Activated CD8-positive, alpha-beta T cell treated with anti-CD3 and anti-CD28 coated beads, Interleukin-2, amount 10 ng/mL, durations not matched to agents 7 days and 5 days (primary cell): ENCODE results near the gene NCOA7. TPM values are rescaled to one million over a fixed set of nuclear protein-coding genes. Genes with fewer than 3 reads are reported as not detected.

Source experiments
- ATAC-seq: fragments of 150-1000 bp; cut with Tn5 transposase; one replicate; pipeline ENCODE4 v1.10.0; 2021; ENCODE audit warnings: moderate library complexity
- CTCF ChIA-PET: fragments of 350-600 bp; sonication (Branson Sonifier 250); formaldehyde crosslinking; loops from one replicate; lab custom pipeline; 2021; ENCODE audit warnings: antibody characterized with exemption; lab: Charles Lee
- POLR2A ChIA-PET: fragments of 350-600 bp; sonication (Branson Sonifier 250); formaldehyde crosslinking; loops from one replicate; lab custom pipeline; 2021; ENCODE audit warnings: antibody characterized with exemption; lab: Charles Lee
- DNase-seq: peaks from one replicate; pipeline ENCODE4 v3.0.0-alpha.2; 2020
- H3K27ac Mint-ChIP-seq: one replicate; pipeline ENCODE4 v1.8.0; 2021; ENCODE audit warnings: mild to moderate bottlenecking, mixed read lengths
- H3K27me3 Mint-ChIP-seq: one replicate; pipeline ENCODE4 v1.8.0; 2021; ENCODE audit warnings: low read depth, mixed read lengths
- H3K36me3 Mint-ChIP-seq: one replicate; pipeline ENCODE4 v1.8.0; 2021; ENCODE audit warnings: low read depth, mixed read lengths
- H3K4me1 Mint-ChIP-seq: one replicate; pipeline ENCODE4 v1.8.0; 2021; ENCODE audit warnings: low read depth, mixed read lengths
- H3K4me3 Mint-ChIP-seq: one replicate; pipeline ENCODE4 v1.8.0; 2021; ENCODE audit warnings: mild to moderate bottlenecking, mixed read lengths
- H3K9me3 Mint-ChIP-seq: one replicate; pipeline ENCODE4 v1.8.0; 2022; ENCODE audit warnings: mixed read lengths; ENCODE audit not compliant: insufficient read depth
- total RNA-seq, 2 experiments: library from RNA; stranded (reverse); gene quantifications; one replicate each; pipeline ENCODE4 v1.2.3, GENCODE V29; 2021

Gene NCOA7
- total RNA-seq, 2 experiments from 2014 or later, result 27.8 to 31.7 TPM

DNA sequence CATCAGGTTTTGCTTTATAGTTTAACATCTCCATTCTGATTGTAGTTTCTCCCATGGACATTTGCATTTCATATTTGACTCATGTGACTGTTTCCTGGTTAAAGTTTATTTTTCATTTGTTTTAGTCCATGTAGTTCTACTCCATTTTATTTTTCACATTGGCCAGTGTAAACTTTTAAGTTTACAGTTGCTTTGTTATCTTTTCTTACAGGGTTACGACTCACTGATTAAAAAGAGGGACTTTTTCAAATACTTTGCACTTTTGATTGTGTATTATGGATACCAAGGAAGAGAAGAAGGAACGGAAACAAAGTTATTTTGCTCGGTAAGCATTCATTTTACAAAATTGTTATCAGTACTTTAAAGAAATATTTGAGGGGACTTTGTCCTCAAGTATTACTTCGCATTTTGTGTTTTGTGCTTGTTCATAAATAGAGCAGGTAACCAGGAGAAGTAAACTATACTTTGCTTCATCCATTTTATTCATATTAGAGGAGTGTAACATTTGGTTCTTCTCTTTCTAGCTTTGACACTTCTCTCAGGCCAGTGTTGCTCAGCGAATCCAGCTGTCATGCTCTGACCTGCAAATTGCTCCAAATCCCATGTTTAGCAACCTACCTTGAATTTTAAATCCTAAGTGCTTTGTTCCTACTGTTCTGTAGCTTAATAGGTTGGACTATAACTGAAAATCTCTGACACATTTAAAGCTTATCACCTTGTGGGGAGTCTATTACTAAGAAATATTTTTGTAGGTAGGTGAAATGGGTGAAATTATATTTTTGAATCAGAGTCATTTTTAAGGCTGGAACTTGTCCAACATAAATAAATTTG is 24.5 kb downstream of the NCOA7 start:
- Mint-ChIP-seq H3K36me3 (peaks cover 41% of the 10 kb centered on the region), H3K27ac (no peak overlapping the region), H3K4me1 (peaks cover 21% of the 10 kb centered on the region), H3K27me3 (no peaks in the 10 kb centered on the region), H3K4me3 (no peak overlapping the region), H3K9me3 (no peaks in the 10 kb centered on the region)
- ChIA-PET CTCF (interaction anchor here (1.0 kb wide), 1 partner anchor 141 kb away, joined by 4 read pairs; the partner anchor contains the start of gene HINT3), POLR2A (no interaction called here)
- DNase-seq, result no peak
- no peak for ATAC-seq

DNA sequence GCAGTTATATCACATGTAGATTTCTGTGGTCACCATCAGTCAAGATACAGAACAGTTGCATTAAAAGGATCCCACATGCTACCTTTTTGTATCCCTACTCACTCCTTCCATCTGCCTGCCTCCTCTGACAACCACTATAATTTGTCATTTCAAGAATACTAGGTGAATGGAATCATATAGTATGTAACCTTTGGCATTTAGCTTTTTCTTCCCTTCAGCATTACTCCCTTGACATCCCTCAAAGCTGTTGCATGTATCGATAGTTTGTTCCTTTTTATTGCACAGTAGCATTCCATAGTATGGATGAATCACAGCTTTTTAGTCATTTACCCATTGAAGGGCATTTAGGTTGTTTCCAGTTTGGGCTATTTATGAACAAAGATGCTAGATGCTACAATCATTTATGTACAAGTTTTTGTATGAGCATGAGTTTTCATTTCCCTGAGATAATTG is 26.1 kb downstream of the NCOA7 start:
- Mint-ChIP-seq H3K36me3 (peaks cover 41% of the 10 kb centered on the region), H3K27ac (no peak overlapping the region), H3K27me3 (no peaks in the 10 kb centered on the region), H3K4me3 (no peak overlapping the region), H3K4me1 (peaks cover 20% of the 10 kb centered on the region), H3K9me3 (no peaks in the 10 kb centered on the region)
- ChIA-PET POLR2A (no interaction called here), CTCF (interaction anchor here (1.7 kb wide), 1 partner anchor 26 kb away, joined by 5 read pairs; the partner anchor contains the start of gene NCOA7)
- DNase-seq, result no peak
- ATAC-seq, result no peak

DNA sequence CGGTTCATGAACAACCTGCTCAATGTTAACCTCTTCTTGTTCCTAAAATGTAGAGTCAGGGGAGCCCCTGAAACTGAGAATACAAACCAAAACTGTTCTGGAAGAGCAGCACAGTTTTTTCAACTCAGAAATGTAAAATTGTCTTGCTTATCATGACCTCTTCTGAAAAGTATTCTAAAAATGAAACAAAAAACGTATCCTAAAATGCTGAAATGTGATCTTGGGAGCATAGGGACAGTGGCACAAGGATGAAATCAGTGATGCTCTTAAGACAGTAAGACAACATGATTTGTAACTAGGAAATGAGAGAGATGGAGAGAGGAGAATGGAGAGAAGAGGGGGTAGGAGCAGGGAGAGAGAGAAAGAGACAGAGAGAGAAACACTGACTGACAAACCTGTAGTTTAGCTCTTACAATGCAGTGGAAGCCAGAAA is 27.5 kb downstream of the NCOA7 start:
- Mint-ChIP-seq H3K27ac (no peak overlapping the region), H3K27me3 (no peaks in the 10 kb centered on the region), H3K4me1 (peaks cover 19% of the 10 kb centered on the region), H3K4me3 (no peak overlapping the region), H3K9me3 (no peaks in the 10 kb centered on the region), H3K36me3 (peaks cover 42% of the 10 kb centered on the region)
- DNase-seq (no peak), ATAC-seq (no peak)
- ChIA-PET CTCF (interaction anchor here (1.7 kb wide), 1 partner anchor 28 kb away, joined by 5 read pairs; the partner anchor contains the start of gene NCOA7), POLR2A (interaction anchor here (0.7 kb wide), 1 partner anchor 25 kb away, joined by 3 read pairs; no protein-coding TSS in a partner anchor)

DNA sequence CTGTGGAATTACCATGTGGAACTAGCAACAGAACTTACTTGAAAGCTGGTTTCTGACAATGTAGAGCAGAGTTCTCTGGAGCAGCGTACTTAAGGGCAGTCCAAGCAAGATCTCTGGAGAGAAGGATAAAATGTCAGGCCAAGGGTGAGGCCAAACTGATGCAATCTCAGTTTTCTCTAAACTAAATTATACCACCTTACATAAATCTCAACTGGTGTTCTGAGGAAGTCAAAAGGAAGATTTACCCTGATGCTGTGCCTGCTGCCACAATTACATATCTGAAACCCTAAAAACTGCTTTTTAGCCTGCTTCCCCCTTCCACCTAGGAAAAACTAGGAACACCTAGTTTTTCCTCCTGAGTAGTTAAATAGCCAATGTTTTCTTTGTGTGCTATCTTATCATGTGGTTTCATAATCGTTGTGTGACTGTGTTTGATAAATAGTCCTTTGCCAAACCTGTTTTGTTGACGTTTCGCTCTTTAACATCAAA is 28.1 kb downstream of the NCOA7 start:
- POLR2A ChIA-PET, result no interaction called here
- no peak overlapping the region for H3K27ac Mint-ChIP-seq
- H3K27me3 Mint-ChIP-seq, result no peaks in the 10 kb centered on the region
- no peak for ATAC-seq
- no peak overlapping the region for H3K4me3 Mint-ChIP-seq
- H3K36me3 Mint-ChIP-seq, result peaks cover 42% of the 10 kb centered on the region
- DNase-seq, result no peak
- no peaks in the 10 kb centered on the region for H3K9me3 Mint-ChIP-seq
- CTCF ChIA-PET, result interaction anchor here (1.7 kb wide), 1 partner anchor 28 kb away, joined by 5 read pairs; the partner anchor contains the start of gene NCOA7
- peaks cover 19% of the 10 kb centered on the region for H3K4me1 Mint-ChIP-seq

DNA sequence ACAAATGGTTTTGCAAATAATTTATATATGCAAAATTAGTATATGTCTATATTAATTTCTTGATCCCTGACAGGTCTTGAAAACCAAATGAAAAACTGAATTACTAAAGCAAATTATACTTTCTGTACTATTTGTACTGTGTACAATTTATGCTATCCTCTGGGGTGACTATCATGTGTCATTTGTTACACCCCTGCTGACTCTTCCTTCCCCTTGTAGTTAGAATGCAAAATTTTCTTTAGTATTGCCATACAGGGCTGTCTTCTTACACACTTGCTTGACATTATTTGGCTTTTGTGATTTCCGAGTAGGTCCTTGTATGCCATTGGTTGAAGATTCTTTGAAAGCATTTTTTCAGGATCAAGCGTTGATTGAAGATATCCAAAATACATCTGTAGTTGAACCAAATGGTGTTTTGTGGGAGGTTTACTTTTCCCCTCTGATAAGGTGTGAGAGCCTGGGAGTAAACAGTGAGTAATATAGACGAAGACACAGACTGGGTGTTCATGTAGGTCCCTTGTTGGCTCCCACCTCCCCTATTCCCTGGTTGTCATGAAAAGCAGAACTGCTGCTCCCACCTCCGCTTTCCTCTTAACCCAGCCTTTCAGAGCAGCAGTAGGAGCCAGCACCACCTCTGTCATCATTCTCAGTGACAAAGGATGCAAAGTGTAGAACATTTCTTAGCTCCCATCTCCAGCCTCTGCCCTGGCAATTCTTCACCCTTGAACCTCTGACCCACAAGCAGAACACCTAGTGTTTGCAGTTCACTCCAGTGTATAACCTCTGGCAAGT is 29.0 kb downstream of the NCOA7 start:
- CTCF ChIA-PET, result interaction anchor here (1.0 to 1.1 kb wide), 2 partner anchors 14 to 69 kb away, joined by 3 to 4 read pairs; no protein-coding TSS in a partner anchor
- Mint-ChIP-seq H3K9me3 (no peaks in the 10 kb centered on the region), H3K4me1 (peaks cover 15% of the 10 kb centered on the region), H3K27ac (no peak overlapping the region), H3K27me3 (no peaks in the 10 kb centered on the region), H3K36me3 (peaks cover 40% of the 10 kb centered on the region), H3K4me3 (no peak overlapping the region)
- ATAC-seq, result no peak
- DNase-seq, result no peak
- POLR2A ChIA-PET, result no interaction called here

DNA sequence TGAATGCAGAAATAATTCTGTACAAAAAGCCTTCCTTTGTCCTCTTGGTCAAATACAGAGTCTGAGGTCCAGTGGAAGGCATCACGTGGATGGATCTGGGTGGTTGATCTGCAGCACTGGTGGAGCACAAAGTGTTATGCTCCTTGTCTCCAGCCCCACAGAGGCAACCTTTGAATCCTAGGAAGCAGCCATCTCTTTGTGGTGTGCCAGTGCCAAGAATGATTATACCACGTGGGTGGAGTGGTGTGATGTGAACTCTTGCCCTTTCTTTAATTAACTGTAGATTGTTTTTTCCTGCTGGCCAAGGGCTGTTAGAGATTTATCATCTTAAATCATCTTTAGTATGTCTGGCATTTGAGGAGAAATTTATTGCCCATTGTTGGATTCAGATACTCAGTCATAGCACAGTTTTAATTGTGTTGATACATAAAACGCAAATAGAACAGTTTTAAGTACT is 31.1 kb downstream of the NCOA7 start:
- CTCF ChIA-PET, result no interaction called here

DNA sequence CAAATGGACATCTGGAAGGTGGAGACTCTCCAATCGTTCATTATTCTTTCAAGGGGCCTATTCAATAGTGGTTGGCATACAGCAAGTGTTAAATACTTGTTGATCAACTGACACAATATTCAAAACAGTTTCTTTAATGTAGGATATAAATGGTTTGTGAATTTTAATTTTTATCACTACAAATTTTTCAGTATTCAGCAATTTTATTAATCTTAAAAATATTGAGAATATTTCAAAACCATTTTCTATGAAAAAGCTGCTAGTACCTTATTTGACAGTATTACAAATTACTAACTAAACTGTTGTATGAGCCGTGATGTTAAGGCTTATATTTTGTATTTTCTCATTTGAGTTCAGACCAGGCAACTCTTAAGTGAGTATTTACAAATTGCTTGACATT is 32.4 kb downstream of the NCOA7 start:
- no peaks in the 10 kb centered on the region for H3K9me3 Mint-ChIP-seq
- H3K36me3 Mint-ChIP-seq, result peaks cover 31% of the 10 kb centered on the region
- no peak overlapping the region for H3K4me3 Mint-ChIP-seq
- no peaks in the 10 kb centered on the region for H3K27me3 Mint-ChIP-seq
- CTCF ChIA-PET, result no interaction called here
- ATAC-seq, result no peak
- H3K4me1 Mint-ChIP-seq, result peaks cover 12% of the 10 kb centered on the region
- POLR2A ChIA-PET, result interaction anchor here (1.3 kb wide), 1 partner anchor 33 kb away, joined by 5 read pairs; the partner anchor contains the start of gene NCOA7
- no peak overlapping the region for H3K27ac Mint-ChIP-seq
- DNase-seq, result no peak

More for the DNA sequence above, 31.1 kb downstream of the NCOA7 start:
- Mint-ChIP-seq H3K27me3 (no peaks in the 10 kb centered on the region), H3K4me3 (no peak overlapping the region), H3K27ac (no peak overlapping the region), H3K36me3 (peaks cover 33% of the 10 kb centered on the region), H3K9me3 (no peaks in the 10 kb centered on the region), H3K4me1 (peaks cover 11% of the 10 kb centered on the region)
- no peak for DNase-seq
- POLR2A ChIA-PET, result no interaction called here
- ATAC-seq, result no peak

DNA sequence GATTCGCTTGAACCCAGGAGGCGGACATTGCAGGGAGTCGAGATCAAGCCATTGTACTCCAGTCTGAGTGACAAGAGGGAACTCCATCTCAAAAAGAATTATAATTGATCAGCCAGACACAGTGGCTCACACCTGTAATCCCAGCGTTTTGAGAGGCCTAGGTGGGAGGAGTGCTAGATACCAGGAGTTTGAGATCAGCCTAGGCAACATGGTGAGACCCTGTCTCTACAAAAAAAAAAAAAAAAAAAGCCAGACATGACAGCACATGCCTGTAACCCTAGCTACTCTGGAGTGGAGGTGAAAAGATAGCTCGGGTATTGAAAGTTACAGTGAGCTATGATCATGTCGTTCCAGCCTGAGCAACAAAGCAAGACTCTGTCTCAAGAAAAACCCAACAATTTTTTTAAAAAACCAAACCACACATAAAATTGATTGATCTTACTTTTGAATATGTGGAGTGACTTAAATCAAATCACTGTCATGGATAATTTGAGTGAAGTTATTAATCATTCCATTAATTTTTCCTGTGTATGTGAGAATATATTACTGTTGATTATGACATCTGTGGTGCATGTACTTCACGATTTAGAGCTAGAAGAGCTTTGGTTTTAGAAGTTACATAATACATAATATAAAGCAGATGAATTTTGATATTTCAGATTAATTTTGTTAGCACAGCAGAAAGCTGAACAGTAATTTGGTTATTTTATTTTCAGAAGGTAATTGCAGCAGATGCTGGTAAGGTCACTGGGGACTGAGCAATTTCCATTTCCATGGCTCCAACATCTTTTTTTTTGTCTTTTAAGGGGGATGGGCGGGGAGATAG is 34.4 kb downstream of the NCOA7 start:
- H3K9me3 Mint-ChIP-seq, result no peaks in the 10 kb centered on the region
- no peak overlapping the region for H3K4me3 Mint-ChIP-seq
- ChIA-PET CTCF (interaction anchor here (2.2 kb wide), 1 partner anchor 34 kb away, joined by 7 read pairs; the partner anchor contains the start of gene NCOA7), POLR2A (no interaction called here)
- peaks cover 24% of the 10 kb centered on the region for H3K36me3 Mint-ChIP-seq
- ATAC-seq (no peak), DNase-seq (no peak)
- H3K4me1 Mint-ChIP-seq, result peaks cover 23% of the 10 kb centered on the region
- H3K27ac Mint-ChIP-seq, result no peak overlapping the region
- H3K27me3 Mint-ChIP-seq, result no peaks in the 10 kb centered on the region

DNA sequence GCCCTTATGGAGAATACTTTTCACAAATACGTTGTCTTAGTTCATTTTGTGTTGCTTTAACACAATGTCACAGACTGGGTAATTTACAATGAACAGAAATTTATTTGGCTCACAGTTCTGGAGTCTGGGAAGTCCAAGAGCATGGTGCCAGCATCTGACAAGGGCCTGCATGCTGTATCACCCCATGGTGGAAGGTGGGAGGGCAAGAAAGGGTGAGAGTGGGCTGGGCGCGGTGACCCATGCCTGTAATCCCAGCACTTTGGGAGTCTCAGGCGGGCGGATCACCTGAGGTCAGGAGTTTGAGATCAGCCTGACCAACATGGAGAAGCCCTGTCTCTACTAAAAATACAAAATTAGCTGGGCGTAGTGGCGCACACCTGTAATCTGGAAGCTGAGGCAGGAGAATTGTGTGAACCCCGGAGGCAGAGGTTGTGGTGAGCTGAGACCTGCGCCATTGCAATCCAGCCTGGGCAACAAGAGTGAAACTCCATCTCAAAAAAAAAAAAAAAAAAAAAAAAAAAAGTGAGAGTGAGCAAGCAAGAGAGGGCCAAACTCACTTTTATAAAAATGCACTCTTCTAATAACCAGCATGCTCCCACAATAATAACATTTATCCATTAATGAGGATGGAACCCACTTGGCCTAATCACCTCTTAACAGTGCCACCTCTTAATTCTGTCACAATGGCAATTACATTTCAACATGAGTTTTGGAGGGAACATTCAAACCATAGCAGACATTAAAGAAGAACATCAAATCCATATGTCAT is 36.1 kb downstream of the NCOA7 start:
- POLR2A ChIA-PET, result no interaction called here
- peaks cover 26% of the 10 kb centered on the region for H3K36me3 Mint-ChIP-seq
- H3K9me3 Mint-ChIP-seq, result no peaks in the 10 kb centered on the region
- ATAC-seq (no peak), DNase-seq (no peak)
- H3K27me3 Mint-ChIP-seq, result no peaks in the 10 kb centered on the region
- CTCF ChIA-PET, result interaction anchor here (1.9 kb wide), 1 partner anchor 129 kb away, joined by 5 read pairs; the partner anchor contains the start of gene HINT3
- H3K4me3 Mint-ChIP-seq, result no peak overlapping the region
- H3K27ac Mint-ChIP-seq, result no peak overlapping the region
- peaks cover 34% of the 10 kb centered on the region for H3K4me1 Mint-ChIP-seq

DNA sequence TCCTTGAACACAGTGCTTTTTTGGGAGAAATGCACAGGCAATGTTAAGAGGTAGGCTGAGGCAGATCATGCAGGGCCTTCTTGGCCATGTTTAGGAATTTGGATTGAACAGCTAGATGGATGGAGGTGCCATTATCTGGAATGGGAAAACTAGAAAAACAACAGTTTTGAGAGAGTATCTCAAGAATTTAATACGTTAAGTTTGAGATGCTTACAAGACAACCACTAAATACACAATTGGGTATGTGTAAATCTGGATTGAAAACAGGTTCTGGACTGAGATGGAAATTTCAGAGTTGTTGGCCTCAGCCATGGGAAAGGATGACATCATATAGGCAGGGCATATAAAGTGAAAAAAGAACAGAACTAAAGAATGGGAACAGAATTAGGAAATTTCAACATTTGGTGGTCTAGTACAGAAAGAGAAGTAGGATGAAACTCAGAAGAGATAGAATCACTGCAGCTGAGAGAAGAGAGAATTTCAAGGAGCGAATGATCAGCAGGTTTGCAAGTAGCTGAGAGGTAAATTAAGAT is 37.1 kb downstream of the NCOA7 start:
- H3K9me3 Mint-ChIP-seq, result no peaks in the 10 kb centered on the region
- H3K4me3 Mint-ChIP-seq, result no peak overlapping the region
- no peak overlapping the region for H3K27ac Mint-ChIP-seq
- no peak for ATAC-seq
- DNase-seq, result no peak
- CTCF ChIA-PET, result interaction anchor here (1.1 to 1.9 kb wide), 2 partner anchors 34 to 128 kb away, joined by 3 to 5 read pairs; partner anchors contain the start of gene HINT3
- POLR2A ChIA-PET, result no interaction called here
- H3K36me3 Mint-ChIP-seq, result peaks cover 24% of the 10 kb centered on the region
- no peaks in the 10 kb centered on the region for H3K27me3 Mint-ChIP-seq
- peaks cover 39% of the 10 kb centered on the region for H3K4me1 Mint-ChIP-seq
